Activated T-cell treated with anti-CD3 and anti-CD28 coated beads, Interleukin-2, amount 50 U/mL, for 24 hours (primary cell): ENCODE measurements around the gene MAST4.

Experiments used
- DNase-seq: peaks from one replicate; pipeline ENCODE4 v3.0.0-alpha.2; 2020
- H3K27ac Mint-ChIP-seq: 2 replicates; pipeline ENCODE4 v1.8.0; 2020; ENCODE audit warnings: mild to moderate bottlenecking, mixed read lengths
- H3K27me3 Mint-ChIP-seq: 2 replicates; pipeline ENCODE4 v1.8.0; 2020; ENCODE audit warnings: mixed read lengths
- H3K36me3 Mint-ChIP-seq: 2 replicates; pipeline ENCODE4 v1.8.0; 2020; ENCODE audit warnings: low read depth, mixed read lengths
- H3K4me1 Mint-ChIP-seq: 2 replicates; pipeline ENCODE4 v1.8.0; 2020; ENCODE audit warnings: low read depth, mixed read lengths
- H3K4me3 Mint-ChIP-seq: 2 replicates; pipeline ENCODE4 v1.8.0; 2020; ENCODE audit warnings: mild to moderate bottlenecking, moderate library complexity, mixed read lengths
- H3K9me3 Mint-ChIP-seq: 2 replicates; pipeline ENCODE4 v1.8.0; 2020; ENCODE audit warnings: mixed read lengths

MAST4 gene

GRCh38 chr5:66976108-66976507 is 379.9 kb downstream of the MAST4 start:
- no peak for DNase-seq
- H3K9me3 Mint-ChIP-seq = no peaks in the 10 kb centered on the region
- H3K27ac Mint-ChIP-seq = no peak overlapping the region
- H3K27me3 Mint-ChIP-seq = peaks cover 7% of the 10 kb centered on the region
- no peak overlapping the region for H3K4me3 Mint-ChIP-seq
- no peaks in the 10 kb centered on the region for H3K4me1 Mint-ChIP-seq
- no peaks in the 10 kb centered on the region for H3K36me3 Mint-ChIP-seq

DNA sequence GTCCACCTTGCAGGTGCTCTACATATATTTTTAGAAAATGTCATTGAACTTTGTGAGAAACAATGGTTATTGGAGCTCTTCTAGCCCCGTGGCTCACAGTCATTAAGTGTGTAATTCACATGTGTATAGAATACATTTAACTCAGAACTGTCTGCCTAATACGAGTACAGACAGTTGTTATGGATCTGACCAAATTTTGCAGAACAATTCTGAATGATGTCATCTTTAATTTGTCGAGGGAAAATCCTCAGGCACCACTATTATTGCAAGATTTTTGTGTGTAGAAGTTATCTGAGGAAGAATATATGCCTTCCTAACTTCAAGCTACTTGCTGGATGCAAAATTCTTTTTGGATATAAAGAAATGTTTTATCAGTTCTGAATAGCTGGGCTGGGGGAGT is 383.5 kb downstream of the MAST4 start:
- no peaks in the 10 kb centered on the region for H3K36me3 Mint-ChIP-seq
- no peak overlapping the region for H3K4me3 Mint-ChIP-seq
- H3K27ac Mint-ChIP-seq = no peak overlapping the region
- DNase-seq = no peak
- H3K27me3 Mint-ChIP-seq = peaks cover 7% of the 10 kb centered on the region
- H3K9me3 Mint-ChIP-seq = no peaks in the 10 kb centered on the region
- no peaks in the 10 kb centered on the region for H3K4me1 Mint-ChIP-seq

- no peak for DNase-seq
- H3K27me3 Mint-ChIP-seq = peaks cover 7% of the 10 kb centered on the region
- H3K4me3 Mint-ChIP-seq = no peak overlapping the region
- H3K36me3 Mint-ChIP-seq = no peaks in the 10 kb centered on the region
- no peak overlapping the region for H3K27ac Mint-ChIP-seq
- H3K9me3 Mint-ChIP-seq = no peaks in the 10 kb centered on the region
- H3K4me1 Mint-ChIP-seq = no peaks in the 10 kb centered on the region
These were observed 385.3 kb downstream of the MAST4 start for GRCh38 chr5:66981266-66982055.

DNA sequence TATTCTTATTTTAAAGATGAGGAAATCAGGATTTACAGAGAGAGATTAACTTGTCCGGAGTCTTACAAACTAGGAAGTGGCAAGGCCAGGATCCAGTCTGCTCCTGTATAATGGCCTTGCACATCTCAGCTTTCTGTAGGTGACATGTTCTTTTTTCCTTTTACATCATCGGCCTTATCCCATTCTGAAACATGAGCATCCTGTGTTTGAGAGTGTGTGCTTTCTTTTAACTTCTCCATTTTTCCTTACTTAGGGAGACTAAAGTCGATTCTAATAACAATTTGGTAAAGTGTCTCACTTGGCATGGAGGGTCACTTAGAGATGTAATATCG is 385.8 kb downstream of the MAST4 start:
- no peak for DNase-seq
- Mint-ChIP-seq H3K27ac (no peak overlapping the region), H3K36me3 (no peaks in the 10 kb centered on the region), H3K4me3 (no peak overlapping the region), H3K4me1 (no peaks in the 10 kb centered on the region), H3K27me3 (peaks cover 7% of the 10 kb centered on the region), H3K9me3 (no peaks in the 10 kb centered on the region)

DNA sequence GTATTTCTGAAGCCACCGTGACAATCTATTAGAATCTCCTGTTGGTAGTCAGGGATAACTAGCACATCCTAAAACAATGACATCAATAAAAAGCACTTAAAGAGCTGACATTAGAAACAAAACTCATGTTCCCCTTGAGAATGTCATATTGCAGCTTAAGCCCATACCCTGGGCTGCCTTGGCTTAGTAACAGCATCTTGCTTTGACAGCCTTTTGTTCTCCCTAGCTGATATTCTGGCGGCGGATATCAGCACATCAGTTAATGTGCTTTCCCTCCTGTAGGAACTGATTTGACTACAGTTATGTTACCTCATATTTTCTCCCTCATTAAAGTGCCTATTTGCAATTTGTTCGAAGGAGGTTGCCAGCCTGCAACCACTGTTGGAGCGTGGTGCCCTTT is 386.3 kb downstream of the MAST4 start:
- no peaks in the 10 kb centered on the region for H3K9me3 Mint-ChIP-seq
- H3K4me3 Mint-ChIP-seq = no peak overlapping the region
- H3K27me3 Mint-ChIP-seq = peaks cover 7% of the 10 kb centered on the region
- H3K27ac Mint-ChIP-seq = no peak overlapping the region
- no peaks in the 10 kb centered on the region for H3K4me1 Mint-ChIP-seq
- no peak for DNase-seq
- no peaks in the 10 kb centered on the region for H3K36me3 Mint-ChIP-seq

DNA sequence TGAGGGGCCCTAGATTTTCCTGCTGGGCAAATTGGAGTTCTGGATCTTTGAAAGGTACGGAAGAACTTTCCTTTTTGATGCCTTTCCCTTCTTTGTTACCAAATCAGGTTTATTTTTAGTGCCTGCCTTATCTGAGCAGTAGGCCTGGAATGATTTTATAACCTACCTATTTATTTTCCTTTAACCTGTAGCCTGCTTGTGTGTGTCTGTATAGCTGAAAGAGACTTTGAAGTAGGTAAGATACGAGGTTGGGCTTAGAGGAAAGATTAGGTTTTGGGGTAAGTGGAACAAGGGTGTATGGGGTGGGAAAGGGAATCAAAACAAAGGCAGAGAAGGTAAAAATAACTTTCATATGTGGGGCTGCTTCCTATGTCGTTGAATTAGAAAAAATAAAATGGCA is 389.2 kb downstream of the MAST4 start:
- no peaks in the 10 kb centered on the region for H3K27me3 Mint-ChIP-seq
- H3K27ac Mint-ChIP-seq = no peak overlapping the region
- H3K36me3 Mint-ChIP-seq = no peaks in the 10 kb centered on the region
- H3K4me3 Mint-ChIP-seq = no peak overlapping the region
- DNase-seq = no peak
- H3K4me1 Mint-ChIP-seq = peaks cover 4% of the 10 kb centered on the region
- H3K9me3 Mint-ChIP-seq = no peaks in the 10 kb centered on the region

- Mint-ChIP-seq H3K4me3 (no peak overlapping the region), H3K36me3 (no peaks in the 10 kb centered on the region), H3K9me3 (no peaks in the 10 kb centered on the region), H3K4me1 (peaks cover 4% of the 10 kb centered on the region), H3K27me3 (no peaks in the 10 kb centered on the region), H3K27ac (no peak overlapping the region)
- no peak for DNase-seq
These were observed 389.8 kb downstream of the MAST4 start for GRCh38 chr5:66986009-66986408.

DNA sequence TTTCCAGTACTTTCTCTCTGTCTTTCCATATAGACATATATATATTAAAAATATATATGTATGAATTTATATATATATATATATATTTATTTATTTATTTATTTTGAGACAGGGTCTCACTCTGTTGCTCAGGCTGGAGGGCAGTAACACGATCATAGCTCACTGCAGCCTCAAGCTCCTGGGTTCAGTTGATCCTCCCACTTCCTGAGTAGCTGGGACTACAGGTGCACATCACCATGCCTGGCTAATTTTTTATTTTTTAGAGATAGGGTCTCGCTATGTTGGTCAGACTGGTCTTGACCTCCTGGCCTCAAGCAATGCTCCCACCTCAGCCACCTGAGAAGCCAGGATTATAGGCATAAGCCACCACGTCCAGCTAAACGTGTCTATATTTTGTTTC is 390.3 kb downstream of the MAST4 start:
- Mint-ChIP-seq H3K4me1 (peaks cover 4% of the 10 kb centered on the region), H3K27ac (no peak overlapping the region)
- no peak for DNase-seq

GRCh38 chr5:66987126-66987525 is 390.9 kb downstream of the MAST4 start:
- H3K36me3 Mint-ChIP-seq = no peaks in the 10 kb centered on the region
- H3K4me1 Mint-ChIP-seq = peaks cover 4% of the 10 kb centered on the region
- no peak overlapping the region for H3K4me3 Mint-ChIP-seq

More for the DNA sequence above, 390.3 kb downstream of the MAST4 start:
- no peaks in the 10 kb centered on the region for H3K36me3 Mint-ChIP-seq
- H3K9me3 Mint-ChIP-seq = no peaks in the 10 kb centered on the region
- H3K4me3 Mint-ChIP-seq = no peak overlapping the region
- H3K27me3 Mint-ChIP-seq = no peaks in the 10 kb centered on the region

GRCh38 chr5:66987540-66987939 is 391.3 kb downstream of the MAST4 start:
- Mint-ChIP-seq H3K9me3 (no peaks in the 10 kb centered on the region), H3K27me3 (no peaks in the 10 kb centered on the region), H3K36me3 (no peaks in the 10 kb centered on the region), H3K4me3 (no peak overlapping the region), H3K27ac (no peak overlapping the region), H3K4me1 (peaks cover 4% of the 10 kb centered on the region)
- no peak for DNase-seq

More at GRCh38 chr5:66987126-66987525, 390.9 kb downstream of the MAST4 start:
- Mint-ChIP-seq H3K27me3 (no peaks in the 10 kb centered on the region), H3K27ac (no peak overlapping the region), H3K9me3 (no peaks in the 10 kb centered on the region)
- DNase-seq = no peak

DNA sequence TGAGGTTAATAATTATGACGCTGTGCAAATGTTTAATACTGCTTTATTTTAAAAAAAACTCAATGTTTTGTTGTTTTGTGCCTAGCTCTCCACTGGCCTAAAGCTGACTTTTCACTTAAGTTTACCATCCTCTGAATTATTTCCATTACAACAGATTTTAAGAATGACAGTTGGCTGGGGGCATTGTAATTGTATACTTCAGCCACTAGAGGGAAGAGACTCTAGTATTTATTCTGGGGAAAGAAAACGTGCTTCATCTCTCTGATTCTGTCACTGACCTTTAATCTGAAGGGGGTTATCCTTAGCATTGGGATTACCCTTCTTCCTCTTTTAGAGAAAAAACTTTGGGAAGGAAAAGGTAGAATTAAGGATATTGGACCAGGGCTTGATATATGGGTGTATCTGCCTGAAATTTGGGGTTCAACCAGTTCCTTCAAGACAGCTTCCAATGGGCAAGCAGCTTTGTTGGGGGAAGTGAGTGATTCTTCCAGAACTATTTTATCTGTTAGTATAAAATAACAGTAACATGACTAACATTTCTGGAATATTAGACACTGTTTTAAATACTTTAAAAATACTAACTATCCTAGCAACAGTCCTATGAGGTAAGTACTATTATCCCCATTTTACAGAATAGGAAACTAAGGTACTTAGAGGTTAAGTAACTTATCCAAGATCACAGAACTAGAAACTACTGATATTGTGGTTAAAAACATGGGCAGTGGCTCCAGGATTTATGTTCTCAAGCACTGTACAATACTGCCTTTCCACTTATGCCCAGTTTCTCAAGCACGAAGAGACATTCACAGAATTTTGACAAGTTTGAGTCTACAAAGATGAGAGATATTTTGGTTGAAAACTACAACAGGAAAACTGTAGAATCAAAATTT is 392.0 kb downstream of the MAST4 start:
- H3K4me3 Mint-ChIP-seq = no peak overlapping the region

GRCh38 chr5:66989286-66989685 is 393.1 kb downstream of the MAST4 start:
- no peak for DNase-seq
- Mint-ChIP-seq H3K9me3 (no peaks in the 10 kb centered on the region), H3K27ac (no peak overlapping the region), H3K27me3 (no peaks in the 10 kb centered on the region), H3K36me3 (no peaks in the 10 kb centered on the region), H3K4me1 (peaks cover 4% of the 10 kb centered on the region), H3K4me3 (no peak overlapping the region)

More for the DNA sequence above, 392.0 kb downstream of the MAST4 start:
- Mint-ChIP-seq H3K27me3 (no peaks in the 10 kb centered on the region), H3K36me3 (no peaks in the 10 kb centered on the region), H3K4me1 (peaks cover 4% of the 10 kb centered on the region), H3K9me3 (no peaks in the 10 kb centered on the region), H3K27ac (no peak overlapping the region)
- DNase-seq = no peak

GRCh38 chr5:66989781-66990180 is 393.6 kb downstream of the MAST4 start:
- H3K4me3 Mint-ChIP-seq = no peak overlapping the region
- H3K36me3 Mint-ChIP-seq = no peaks in the 10 kb centered on the region
- no peak overlapping the region for H3K27ac Mint-ChIP-seq

GRCh38 chr5:66991746-66992145 is 395.6 kb downstream of the MAST4 start:
- DNase-seq = no peak
- Mint-ChIP-seq H3K4me3 (no peak overlapping the region), H3K27ac (no peak overlapping the region), H3K36me3 (no peaks in the 10 kb centered on the region), H3K27me3 (no peaks in the 10 kb centered on the region), H3K9me3 (no peaks in the 10 kb centered on the region), H3K4me1 (peaks cover 4% of the 10 kb centered on the region)

More at GRCh38 chr5:66989781-66990180, 393.6 kb downstream of the MAST4 start:
- no peaks in the 10 kb centered on the region for H3K27me3 Mint-ChIP-seq
- H3K4me1 Mint-ChIP-seq = peaks cover 4% of the 10 kb centered on the region
- H3K9me3 Mint-ChIP-seq = no peaks in the 10 kb centered on the region
- no peak for DNase-seq

DNA sequence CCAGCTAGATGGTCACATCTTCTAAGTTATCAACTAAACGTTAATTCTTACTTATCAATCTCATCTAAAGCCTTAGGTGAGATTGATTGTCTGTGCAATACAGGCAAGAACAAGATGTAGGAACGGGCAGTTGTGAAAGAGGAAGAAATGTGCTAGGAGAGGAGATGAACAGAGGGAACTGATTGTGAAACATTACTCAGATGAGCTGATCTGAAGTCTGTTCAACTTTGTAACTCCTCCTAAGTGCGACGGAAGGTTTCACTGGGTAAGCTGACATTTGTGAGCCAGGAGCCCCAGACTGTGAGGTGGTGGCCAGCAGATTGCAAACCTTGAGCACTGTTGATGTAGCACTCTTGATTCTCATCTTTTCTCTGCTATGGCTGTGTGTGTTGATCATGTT is 396.4 kb downstream of the MAST4 start:
- no peak for DNase-seq
- H3K27me3 Mint-ChIP-seq = no peaks in the 10 kb centered on the region
- no peaks in the 10 kb centered on the region for H3K9me3 Mint-ChIP-seq
- H3K36me3 Mint-ChIP-seq = no peaks in the 10 kb centered on the region
- H3K4me1 Mint-ChIP-seq = peaks cover 4% of the 10 kb centered on the region
- no peak overlapping the region for H3K27ac Mint-ChIP-seq
- no peak overlapping the region for H3K4me3 Mint-ChIP-seq
